ENCODE data around the gene VAV2.

The VAV2 gene

GRCh38 chr9:133834080-133834976 is 157.8 kb downstream of the VAV2 start:
- DNase-seq (ENCODE audit: low read depth in 1 of 2, low spot score in 1 of 2) = no peak
- TF ChIP-seq JUND (IDR thresholded peaks at IDR 0.05; ENCODE audit: low read depth) = no peak
- in situ Hi-C loops (cut with HindIII; ENCODE audit: low pct_unique_long_range_greater_than_20kb, low sequenced_read_pairs) = no loop called here

- no peak for TF ChIP-seq JUND (IDR thresholded peaks at IDR 0.05; ENCODE audit: low read depth)
- in situ Hi-C loops (cut with HindIII; ENCODE audit: low pct_unique_long_range_greater_than_20kb, low sequenced_read_pairs) = no loop called here
- DNase-seq (ENCODE audit: low read depth in 1 of 2, low spot score in 1 of 2) = no peak
Observed at GRCh38 chr9:133833388-133834025, 158.6 kb downstream of the VAV2 start.

GRCh38 chr9:133832877-133833276 is 159.2 kb downstream of the VAV2 start:
- TF ChIP-seq JUND (IDR thresholded peaks at IDR 0.05; ENCODE audit: low read depth) = no peak
- no peak for DNase-seq (ENCODE audit: low read depth in 1 of 2, low spot score in 1 of 2)
- in situ Hi-C loops (cut with HindIII; ENCODE audit: low pct_unique_long_range_greater_than_20kb, low sequenced_read_pairs) = no loop called here

GRCh38 chr9:133830711-133831110 is 161.4 kb downstream of the VAV2 start:
- in situ Hi-C loops (cut with HindIII; ENCODE audit: low pct_unique_long_range_greater_than_20kb, low sequenced_read_pairs) = no loop called here
- no peak for DNase-seq (ENCODE audit: low read depth in 1 of 2, low spot score in 1 of 2)
- TF ChIP-seq JUND (IDR thresholded peaks at IDR 0.05; ENCODE audit: low read depth) = no peak

GRCh38 chr9:133830310-133830709 is 161.8 kb downstream of the VAV2 start:
- no peak for DNase-seq (ENCODE audit: low read depth in 1 of 2, low spot score in 1 of 2)
- in situ Hi-C loops (cut with HindIII; ENCODE audit: low pct_unique_long_range_greater_than_20kb, low sequenced_read_pairs) = no loop called here
- no peak for TF ChIP-seq JUND (IDR thresholded peaks at IDR 0.05; ENCODE audit: low read depth)

GRCh38 chr9:133828338-133828997 is 163.7 kb downstream of the VAV2 start:
- no peak for TF ChIP-seq JUND (IDR thresholded peaks at IDR 0.05; ENCODE audit: low read depth)
- DNase-seq (ENCODE audit: low read depth in 1 of 2, low spot score in 1 of 2) = no peak
- in situ Hi-C loops (cut with HindIII; ENCODE audit: low pct_unique_long_range_greater_than_20kb, low sequenced_read_pairs) = no loop called here

GRCh38 chr9:133826289-133827085 is 165.6 kb downstream of the VAV2 start:
- no peak for DNase-seq (ENCODE audit: low read depth in 1 of 2, low spot score in 1 of 2)
- no peak for TF ChIP-seq JUND (IDR thresholded peaks at IDR 0.05; ENCODE audit: low read depth)
- in situ Hi-C loops (cut with HindIII; ENCODE audit: low pct_unique_long_range_greater_than_20kb, low sequenced_read_pairs) = no loop called here

GRCh38 chr9:133825555-133826218 is 166.4 kb downstream of the VAV2 start:
- in situ Hi-C loops (cut with HindIII; ENCODE audit: low pct_unique_long_range_greater_than_20kb, low sequenced_read_pairs) = no loop called here
- TF ChIP-seq JUND (IDR thresholded peaks at IDR 0.05; ENCODE audit: low read depth) = no peak
- DNase-seq (ENCODE audit: low read depth in 1 of 2, low spot score in 1 of 2) = no peak

GRCh38 chr9:133824802-133825186 is 167.3 kb downstream of the VAV2 start:
- no peak for DNase-seq (ENCODE audit: low read depth in 1 of 2, low spot score in 1 of 2)
- TF ChIP-seq JUND (IDR thresholded peaks at IDR 0.05; ENCODE audit: low read depth) = no peak
- in situ Hi-C loops (cut with HindIII; ENCODE audit: low pct_unique_long_range_greater_than_20kb, low sequenced_read_pairs) = no loop called here

- no peak for DNase-seq (ENCODE audit: low read depth in 1 of 2, low spot score in 1 of 2)
- in situ Hi-C loops (cut with HindIII; ENCODE audit: low pct_unique_long_range_greater_than_20kb, low sequenced_read_pairs) = no loop called here
- TF ChIP-seq JUND (IDR thresholded peaks at IDR 0.05; ENCODE audit: low read depth) = no peak
Observed at GRCh38 chr9:133824106-133824801, 167.9 kb downstream of the VAV2 start.
